ENCODE measurements around the gene CBX7. TPM values are rescaled to one million over a fixed set of nuclear protein-coding genes. Genes with fewer than 3 reads are reported as not detected.

Gene CBX7
- total and polyA plus RNA-seq, 2 experiments from 2014 or later, result 2.6 to 11.5 TPM

DNA sequence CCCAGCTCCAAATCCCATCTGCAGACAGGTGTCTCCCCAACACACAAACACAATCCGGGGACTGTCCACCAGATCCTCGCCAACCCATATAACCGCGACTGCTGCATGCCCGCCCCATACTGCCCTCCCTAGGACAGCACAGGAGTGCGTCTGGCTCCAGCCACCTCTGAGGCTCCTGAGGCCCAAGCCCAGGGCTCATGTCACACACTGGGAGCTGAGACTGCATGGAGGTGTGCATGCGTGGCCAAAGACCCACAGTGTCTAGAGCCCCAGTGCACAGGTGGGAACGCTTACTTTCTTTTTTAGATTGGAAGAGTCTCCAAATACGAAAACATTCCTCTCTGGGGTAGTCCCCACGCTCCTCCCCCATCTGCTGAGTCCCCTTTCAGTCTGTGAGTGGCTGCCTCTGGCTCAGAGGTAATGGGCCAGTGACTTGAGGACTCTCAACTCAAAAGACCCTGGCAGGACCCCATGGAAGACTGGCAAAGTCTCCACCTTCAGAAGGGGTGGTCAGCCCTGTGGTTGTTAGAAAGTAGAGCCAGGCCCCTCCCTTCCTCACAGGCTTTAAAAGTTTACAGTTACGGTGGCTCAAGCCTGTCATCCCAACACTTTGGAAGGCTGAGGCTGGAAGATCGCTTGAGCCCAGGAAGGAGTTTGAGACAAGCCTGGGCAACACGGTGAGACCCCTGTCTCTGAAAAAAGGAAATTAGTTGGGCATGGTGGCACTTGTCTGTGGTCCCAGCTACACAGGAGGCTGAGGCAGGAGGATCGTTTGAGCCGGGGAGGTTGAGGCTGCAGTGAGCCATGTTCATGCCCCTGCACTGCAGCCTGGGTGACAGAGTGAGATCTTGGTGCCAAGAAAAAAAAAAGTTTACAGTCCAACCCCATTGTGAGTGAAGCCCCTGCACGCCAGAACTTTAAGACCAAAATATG, 2.3 kb downstream of the CBX7 start:
- H3K9me2 ChIP-seq (ENCODE audit: insufficient read depth), result no peaks in the 10 kb centered on the region
- H3K27me3 Mint-ChIP-seq (ENCODE audit: insufficient read depth, low read depth, poor library complexity), result peaks cover 33% of the 10 kb centered on the region
- H3K79me2 ChIP-seq (replicated peaks; ENCODE audit: insufficient read depth), result no peaks in the 10 kb centered on the region
- no peak overlapping the region; the same call in 1 of the 2 replicates for H3K27ac ChIP-seq (ENCODE audit: low read depth)
- no peaks in the 10 kb centered on the region for H3K36me3 ChIP-seq (ENCODE audit: insufficient read depth)
- H3F3A ChIP-seq (replicated peaks; ENCODE audit: low read depth), result peaks cover 20% of the 10 kb centered on the region
- H3K27ac Mint-ChIP-seq, result no peak overlapping the region
- TF ChIP-seq, protein P1, sequence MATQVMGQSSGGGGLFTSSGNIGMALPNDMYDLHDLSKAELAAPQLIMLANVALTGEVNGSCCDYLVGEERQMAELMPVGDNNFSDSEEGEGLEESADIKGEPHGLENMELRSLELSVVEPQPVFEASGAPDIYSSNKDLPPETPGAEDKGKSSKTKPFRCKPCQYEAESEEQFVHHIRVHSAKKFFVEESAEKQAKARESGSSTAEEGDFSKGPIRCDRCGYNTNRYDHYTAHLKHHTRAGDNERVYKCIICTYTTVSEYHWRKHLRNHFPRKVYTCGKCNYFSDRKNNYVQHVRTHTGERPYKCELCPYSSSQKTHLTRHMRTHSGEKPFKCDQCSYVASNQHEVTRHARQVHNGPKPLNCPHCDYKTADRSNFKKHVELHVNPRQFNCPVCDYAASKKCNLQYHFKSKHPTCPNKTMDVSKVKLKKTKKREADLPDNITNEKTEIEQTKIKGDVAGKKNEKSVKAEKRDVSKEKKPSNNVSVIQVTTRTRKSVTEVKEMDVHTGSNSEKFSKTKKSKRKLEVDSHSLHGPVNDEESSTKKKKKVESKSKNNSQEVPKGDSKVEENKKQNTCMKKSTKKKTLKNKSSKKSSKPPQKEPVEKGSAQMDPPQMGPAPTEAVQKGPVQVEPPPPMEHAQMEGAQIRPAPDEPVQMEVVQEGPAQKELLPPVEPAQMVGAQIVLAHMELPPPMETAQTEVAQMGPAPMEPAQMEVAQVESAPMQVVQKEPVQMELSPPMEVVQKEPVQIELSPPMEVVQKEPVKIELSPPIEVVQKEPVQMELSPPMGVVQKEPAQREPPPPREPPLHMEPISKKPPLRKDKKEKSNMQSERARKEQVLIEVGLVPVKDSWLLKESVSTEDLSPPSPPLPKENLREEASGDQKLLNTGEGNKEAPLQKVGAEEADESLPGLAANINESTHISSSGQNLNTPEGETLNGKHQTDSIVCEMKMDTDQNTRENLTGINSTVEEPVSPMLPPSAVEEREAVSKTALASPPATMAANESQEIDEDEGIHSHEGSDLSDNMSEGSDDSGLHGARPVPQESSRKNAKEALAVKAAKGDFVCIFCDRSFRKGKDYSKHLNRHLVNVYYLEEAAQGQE (IDR thresholded peaks at IDR 0.05; ENCODE audit: unreplicated experiment), result no peak
- TF ChIP-seq, protein P2, sequence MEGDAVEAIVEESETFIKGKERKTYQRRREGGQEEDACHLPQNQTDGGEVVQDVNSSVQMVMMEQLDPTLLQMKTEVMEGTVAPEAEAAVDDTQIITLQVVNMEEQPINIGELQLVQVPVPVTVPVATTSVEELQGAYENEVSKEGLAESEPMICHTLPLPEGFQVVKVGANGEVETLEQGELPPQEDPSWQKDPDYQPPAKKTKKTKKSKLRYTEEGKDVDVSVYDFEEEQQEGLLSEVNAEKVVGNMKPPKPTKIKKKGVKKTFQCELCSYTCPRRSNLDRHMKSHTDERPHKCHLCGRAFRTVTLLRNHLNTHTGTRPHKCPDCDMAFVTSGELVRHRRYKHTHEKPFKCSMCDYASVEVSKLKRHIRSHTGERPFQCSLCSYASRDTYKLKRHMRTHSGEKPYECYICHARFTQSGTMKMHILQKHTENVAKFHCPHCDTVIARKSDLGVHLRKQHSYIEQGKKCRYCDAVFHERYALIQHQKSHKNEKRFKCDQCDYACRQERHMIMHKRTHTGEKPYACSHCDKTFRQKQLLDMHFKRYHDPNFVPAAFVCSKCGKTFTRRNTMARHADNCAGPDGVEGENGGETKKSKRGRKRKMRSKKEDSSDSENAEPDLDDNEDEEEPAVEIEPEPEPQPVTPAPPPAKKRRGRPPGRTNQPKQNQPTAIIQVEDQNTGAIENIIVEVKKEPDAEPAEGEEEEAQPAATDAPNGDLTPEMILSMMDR (conservative IDR thresholded peaks at IDR 0.05; ENCODE audit: low read depth in 2 of 2), result peak; percentile 16 to 46; a peak in 3 of 4 replicates
- TF ChIP-seq STAT1 (IDR thresholded peaks at IDR 0.05; ENCODE audit: unreplicated experiment), result no peak
- no peaks in the 10 kb centered on the region for H3K9me3 Mint-ChIP-seq
- ATAC-seq (peak; percentile 6; the same call in 2 of the 3 replicates), DNase-seq (ENCODE audit: low spot score) (peak; percentile 50)
- no peaks in the 10 kb centered on the region for H3K36me3 Mint-ChIP-seq (ENCODE audit: low read depth)
- no peak overlapping the region for H2AFZ ChIP-seq
- H3K4me3 Mint-ChIP-seq, result no peak overlapping the region
- peaks cover 23% of the 10 kb centered on the region for H3K27me3 ChIP-seq (ENCODE audit: insufficient read depth)
- peaks cover 26% of the 10 kb centered on the region for H3K4me1 Mint-ChIP-seq
- no peak overlapping the region for H3K4me3 ChIP-seq
- H4K20me1 ChIP-seq (replicated peaks; ENCODE audit: insufficient read depth), result no peaks in the 10 kb centered on the region
- H3K4me1 ChIP-seq (ENCODE audit: insufficient read depth), result peaks cover 30% of the 10 kb centered on the region
- H3K4me2 ChIP-seq, result peak overlapping the region; percentile 60; the same call in 1 of the 2 replicates

DNA sequence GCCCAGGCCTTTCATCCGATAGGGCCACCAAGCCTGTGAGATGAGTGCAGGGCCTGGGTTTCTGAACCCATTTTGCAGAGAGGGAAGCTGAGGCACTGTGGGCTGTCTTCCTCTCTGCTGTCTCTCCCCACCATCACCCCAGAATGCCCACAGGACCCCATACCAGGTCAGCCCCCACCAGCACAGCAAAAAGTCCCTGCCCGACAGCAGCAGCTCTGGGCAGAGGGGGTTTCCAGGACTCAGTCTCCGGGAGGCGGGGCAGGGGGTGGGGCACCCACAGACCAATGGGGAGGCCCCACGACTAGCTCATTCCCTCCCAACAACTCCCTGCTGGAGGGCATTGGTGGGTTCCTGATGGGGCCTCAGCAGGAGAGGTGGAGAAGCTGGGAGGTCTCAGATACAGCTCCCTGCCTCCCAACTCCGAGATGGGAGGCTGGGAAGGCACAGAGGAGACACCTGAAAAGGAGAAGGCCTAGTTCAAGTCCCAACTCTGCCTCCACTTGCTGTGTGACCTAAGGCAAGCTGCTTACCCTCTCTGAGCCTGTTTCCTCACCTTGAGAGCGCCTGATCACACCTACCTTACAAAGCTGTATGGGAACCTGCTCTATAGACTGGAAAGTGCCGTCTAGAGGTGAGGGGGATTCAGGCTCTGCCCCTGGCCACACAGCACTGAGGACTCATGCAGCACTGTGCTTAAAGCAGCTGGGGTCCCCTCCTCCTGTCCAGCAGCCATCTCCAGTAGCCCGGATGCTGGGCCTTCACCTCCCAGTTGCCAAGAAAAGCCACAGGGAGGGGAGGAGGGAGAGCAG, 3.5 kb downstream of the CBX7 start:
- Mint-ChIP-seq H3K36me3 (ENCODE audit: low read depth) (no peaks in the 10 kb centered on the region), H3K4me1 (peaks cover 33% of the 10 kb centered on the region), H3K4me3 (no peak overlapping the region), H3K27me3 (ENCODE audit: insufficient read depth, low read depth, poor library complexity) (peaks cover 33% of the 10 kb centered on the region), H3K9me3 (no peaks in the 10 kb centered on the region), H3K27ac (peak overlapping the region; percentile 72; the same call in 1 of the 2 replicates)
- Histone ChIP-seq H3K36me3 (ENCODE audit: insufficient read depth) (no peaks in the 10 kb centered on the region), H3K27ac (ENCODE audit: low read depth) (peak overlapping the region; percentile 74; the same call in 1 of the 2 replicates), H3K79me2 (replicated peaks; ENCODE audit: insufficient read depth) (no peaks in the 10 kb centered on the region), H3F3A (replicated peaks; ENCODE audit: low read depth) (peaks cover 25% of the 10 kb centered on the region), H2AFZ (no peak overlapping the region), H3K27me3 (ENCODE audit: insufficient read depth) (peaks cover 14% of the 10 kb centered on the region), H3K4me3 (no peak overlapping the region), H3K4me1 (ENCODE audit: insufficient read depth) (peaks cover 38% of the 10 kb centered on the region), H3K4me2 (peak overlapping the region; percentile 60), H3K9me2 (ENCODE audit: insufficient read depth) (no peaks in the 10 kb centered on the region), H4K20me1 (replicated peaks; ENCODE audit: insufficient read depth) (no peaks in the 10 kb centered on the region)
- ATAC-seq, result peak; percentile 19
- DNase-seq (ENCODE audit: low spot score), result peak; percentile 83
- no peak for TF ChIP-seq POLR2AphosphoS5 (IDR thresholded peaks at IDR 0.05; ENCODE audit: low read depth)
- TF ChIP-seq, protein P3, sequence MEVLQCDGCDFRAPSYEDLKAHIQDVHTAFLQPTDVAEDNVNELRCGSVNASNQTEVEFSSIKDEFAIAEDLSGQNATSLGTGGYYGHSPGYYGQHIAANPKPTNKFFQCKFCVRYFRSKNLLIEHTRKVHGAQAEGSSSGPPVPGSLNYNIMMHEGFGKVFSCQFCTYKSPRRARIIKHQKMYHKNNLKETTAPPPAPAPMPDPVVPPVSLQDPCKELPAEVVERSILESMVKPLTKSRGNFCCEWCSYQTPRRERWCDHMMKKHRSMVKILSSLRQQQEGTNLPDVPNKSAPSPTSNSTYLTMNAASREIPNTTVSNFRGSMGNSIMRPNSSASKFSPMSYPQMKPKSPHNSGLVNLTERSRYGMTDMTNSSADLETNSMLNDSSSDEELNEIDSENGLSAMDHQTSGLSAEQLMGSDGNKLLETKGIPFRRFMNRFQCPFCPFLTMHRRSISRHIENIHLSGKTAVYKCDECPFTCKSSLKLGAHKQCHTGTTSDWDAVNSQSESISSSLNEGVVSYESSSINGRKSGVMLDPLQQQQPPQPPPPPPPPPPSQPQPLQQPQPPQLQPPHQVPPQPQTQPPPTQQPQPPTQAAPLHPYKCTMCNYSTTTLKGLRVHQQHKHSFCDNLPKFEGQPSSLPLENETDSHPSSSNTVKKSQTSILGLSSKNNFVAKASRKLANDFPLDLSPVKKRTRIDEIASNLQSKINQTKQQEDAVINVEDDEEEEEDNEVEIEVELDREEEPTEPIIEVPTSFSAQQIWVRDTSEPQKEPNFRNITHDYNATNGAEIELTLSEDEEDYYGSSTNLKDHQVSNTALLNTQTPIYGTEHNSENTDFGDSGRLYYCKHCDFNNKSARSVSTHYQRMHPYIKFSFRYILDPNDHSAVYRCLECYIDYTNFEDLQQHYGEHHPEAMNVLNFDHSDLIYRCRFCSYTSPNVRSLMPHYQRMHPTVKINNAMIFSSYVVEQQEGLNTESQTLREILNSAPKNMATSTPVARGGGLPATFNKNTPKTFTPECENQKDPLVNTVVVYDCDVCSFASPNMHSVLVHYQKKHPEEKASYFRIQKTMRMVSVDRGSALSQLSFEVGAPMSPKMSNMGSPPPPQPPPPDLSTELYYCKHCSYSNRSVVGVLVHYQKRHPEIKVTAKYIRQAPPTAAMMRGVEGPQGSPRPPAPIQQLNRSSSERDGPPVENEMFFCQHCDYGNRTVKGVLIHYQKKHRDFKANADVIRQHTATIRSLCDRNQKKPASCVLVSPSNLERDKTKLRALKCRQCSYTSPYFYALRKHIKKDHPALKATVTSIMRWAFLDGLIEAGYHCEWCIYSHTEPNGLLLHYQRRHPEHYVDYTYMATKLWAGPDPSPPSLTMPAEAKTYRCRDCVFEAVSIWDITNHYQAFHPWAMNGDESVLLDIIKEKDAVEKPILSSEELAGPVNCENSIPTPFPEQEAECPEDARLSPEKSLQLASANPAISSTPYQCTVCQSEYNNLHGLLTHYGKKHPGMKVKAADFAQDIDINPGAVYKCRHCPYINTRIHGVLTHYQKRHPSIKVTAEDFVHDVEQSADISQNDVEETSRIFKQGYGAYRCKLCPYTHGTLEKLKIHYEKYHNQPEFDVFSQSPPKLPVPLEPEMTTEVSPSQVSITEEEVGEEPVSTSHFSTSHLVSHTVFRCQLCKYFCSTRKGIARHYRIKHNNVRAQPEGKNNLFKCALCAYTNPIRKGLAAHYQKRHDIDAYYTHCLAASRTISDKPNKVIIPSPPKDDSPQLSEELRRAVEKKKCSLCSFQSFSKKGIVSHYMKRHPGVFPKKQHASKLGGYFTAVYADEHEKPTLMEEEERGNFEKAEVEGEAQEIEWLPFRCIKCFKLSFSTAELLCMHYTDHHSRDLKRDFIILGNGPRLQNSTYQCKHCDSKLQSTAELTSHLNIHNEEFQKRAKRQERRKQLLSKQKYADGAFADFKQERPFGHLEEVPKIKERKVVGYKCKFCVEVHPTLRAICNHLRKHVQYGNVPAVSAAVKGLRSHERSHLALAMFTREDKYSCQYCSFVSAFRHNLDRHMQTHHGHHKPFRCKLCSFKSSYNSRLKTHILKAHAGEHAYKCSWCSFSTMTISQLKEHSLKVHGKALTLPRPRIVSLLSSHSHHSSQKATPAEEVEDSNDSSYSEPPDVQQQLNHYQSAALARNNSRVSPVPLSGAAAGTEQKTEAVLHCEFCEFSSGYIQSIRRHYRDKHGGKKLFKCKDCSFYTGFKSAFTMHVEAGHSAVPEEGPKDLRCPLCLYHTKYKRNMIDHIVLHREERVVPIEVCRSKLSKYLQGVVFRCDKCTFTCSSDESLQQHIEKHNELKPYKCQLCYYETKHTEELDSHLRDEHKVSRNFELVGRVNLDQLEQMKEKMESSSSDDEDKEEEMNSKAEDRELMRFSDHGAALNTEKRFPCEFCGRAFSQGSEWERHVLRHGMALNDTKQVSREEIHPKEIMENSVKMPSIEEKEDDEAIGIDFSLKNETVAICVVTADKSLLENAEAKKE (CRISPR knock-in tag; IDR thresholded peaks at IDR 0.05), result no peak

Measured in GM23338 (cell line).